Activated CD4-positive, CD25-positive, alpha-beta regulatory T cell treated with anti-CD3 and anti-CD28 coated beads, Interleukin-2, amount 50 U/mL, for 24 hours (primary cell): ENCODE measurements around the gene GMDS.

ENCODE experiments used
- ATAC-seq, 2 donors: fragments of 150-1000 bp; cut with Tn5 transposase; one replicate each; pipeline ENCODE4 v1.10.0; 2021; ENCODE audit warnings: mild to moderate bottlenecking in 1 of 2, moderate library complexity in 1 of 2

GMDS gene

DNA sequence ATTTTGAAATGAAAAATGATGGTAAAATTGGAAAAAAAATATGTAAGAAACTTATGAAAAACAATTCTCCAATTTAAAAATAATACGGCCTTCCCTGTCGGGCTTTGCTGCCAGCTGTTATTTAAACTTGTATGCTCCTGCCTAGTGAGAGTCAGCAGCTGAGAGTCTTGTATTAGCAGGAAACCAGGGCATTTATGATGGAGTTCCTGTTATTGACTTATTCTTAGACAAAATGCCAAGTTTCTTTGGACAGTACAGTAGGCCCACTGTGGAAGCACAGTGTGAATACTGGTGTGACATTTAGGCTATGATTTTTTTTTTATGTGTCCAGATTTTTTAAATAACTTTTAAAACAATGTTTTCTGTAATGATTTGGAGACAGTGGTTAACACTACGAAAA is 42.1 kb downstream of the GMDS start:
- ATAC-seq, result no peak

- ATAC-seq, result no peak
Observed at GRCh38 chr6:2197984-2198383, 47.4 kb downstream of the GMDS start.

DNA sequence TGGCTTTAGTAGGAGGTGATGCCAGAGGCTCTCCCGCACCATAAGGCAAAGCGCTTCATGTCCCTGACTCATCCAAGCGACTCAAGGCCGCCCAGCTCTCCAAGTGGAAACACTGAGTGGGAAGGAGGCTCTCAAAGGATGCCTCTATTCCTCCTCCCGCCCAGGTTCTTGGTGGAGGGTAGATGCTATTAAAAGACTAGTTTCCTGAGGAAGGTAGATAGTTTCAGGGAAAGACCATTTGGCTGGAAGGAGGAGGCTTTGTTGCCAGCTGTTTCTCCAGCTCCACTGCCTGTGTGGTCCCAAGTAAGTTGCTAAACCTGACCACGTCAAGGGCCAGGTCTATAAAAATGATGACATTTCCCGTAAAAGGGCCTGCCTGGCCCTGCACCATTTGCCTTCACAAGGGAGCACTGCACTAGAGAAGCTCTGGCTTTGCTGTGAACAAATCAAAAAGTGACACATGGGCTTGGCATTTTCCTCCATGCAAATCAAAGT is 48.2 kb downstream of the GMDS start:
- no peak for ATAC-seq

GRCh38 chr6:2196079-2196679 is 49.2 kb downstream of the GMDS start:
- no peak for ATAC-seq

DNA sequence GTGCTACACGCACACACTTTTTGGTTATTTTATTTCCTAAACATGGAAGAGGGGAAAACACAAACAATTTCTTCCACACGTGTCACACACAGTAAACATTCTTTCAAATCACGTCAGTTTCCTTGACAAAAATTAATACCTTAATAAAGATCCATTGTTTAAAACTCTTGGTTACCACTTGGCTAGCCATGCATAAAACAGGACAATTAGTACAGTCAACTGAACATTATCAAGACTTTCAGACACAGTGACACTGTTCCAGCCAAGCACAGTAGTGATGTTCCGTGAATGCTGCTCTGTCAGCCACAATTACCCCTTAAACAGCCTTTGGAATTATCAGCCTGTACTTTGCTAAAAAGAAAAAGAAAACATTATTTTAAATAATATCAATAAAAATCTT is 50.8 kb downstream of the GMDS start:
- no peak for ATAC-seq

GRCh38 chr6:2193931-2194330 is 51.5 kb downstream of the GMDS start:
- no peak for ATAC-seq

GRCh38 chr6:2192976-2193375 is 52.4 kb downstream of the GMDS start:
- no peak for ATAC-seq

GRCh38 chr6:2191390-2191740 is 54.0 kb downstream of the GMDS start:
- ATAC-seq, result no peak

- no peak for ATAC-seq
Observed at GRCh38 chr6:2190661-2191389, 54.6 kb downstream of the GMDS start.

- ATAC-seq, result no peak
Observed at GRCh38 chr6:2188856-2189384, 56.5 kb downstream of the GMDS start.

DNA sequence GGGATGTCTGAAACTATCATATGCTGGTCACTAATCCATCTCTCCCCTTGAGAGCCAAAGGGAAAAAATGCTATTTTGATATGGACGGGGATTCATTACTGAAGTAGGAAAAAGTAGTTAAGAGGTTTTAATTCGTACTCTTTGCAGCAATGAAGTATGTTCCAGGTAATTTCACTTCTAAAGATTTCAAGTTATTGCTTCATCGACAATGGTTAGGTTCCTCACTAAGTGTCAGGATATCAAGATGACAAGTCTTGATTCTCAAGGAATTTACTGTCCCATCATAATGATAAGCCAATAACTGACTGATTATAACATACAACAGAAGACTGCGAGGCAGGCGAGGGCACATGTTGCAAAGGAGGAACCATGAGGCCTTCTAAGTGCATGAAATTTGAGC is 57.0 kb downstream of the GMDS start:
- ATAC-seq, result no peak

DNA sequence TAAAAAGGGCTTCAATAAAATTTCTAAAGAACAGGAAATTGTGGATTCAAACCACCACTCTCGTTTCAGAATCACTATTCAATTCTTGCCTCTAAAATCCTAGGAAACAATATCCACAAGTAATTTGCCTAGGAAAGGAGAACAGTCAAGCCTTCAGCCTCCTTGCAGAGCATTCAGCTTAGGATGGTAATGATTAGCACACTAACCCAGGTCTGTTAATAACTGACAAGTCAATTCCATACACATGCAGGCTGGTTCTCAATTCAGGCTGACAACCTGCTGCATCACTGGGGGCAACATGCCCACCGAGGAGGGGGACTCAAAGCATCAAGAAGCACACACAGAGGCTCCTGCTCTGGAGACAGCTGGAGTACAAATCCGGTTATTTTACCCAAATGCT is 57.6 kb downstream of the GMDS start:
- ATAC-seq, result no peak

DNA sequence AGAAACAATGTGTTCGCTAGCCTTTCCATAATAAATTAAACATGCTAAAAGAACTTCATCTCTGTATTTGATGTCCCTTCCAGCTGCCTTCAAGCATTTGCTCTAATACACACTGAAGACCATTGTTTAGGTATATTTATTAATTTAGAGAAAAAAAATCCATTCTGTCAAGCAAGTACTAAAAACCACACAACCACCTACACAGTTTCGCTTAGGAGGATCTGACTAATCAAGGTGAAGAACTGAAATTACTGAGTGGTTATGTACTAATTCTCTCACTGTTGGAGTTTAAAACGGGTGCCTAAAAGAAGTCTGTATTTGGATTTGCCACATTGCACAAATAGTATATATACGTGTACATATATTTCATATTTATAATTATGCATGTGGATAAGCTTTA is 58.9 kb downstream of the GMDS start:
- peak; percentile 78 to 88 for ATAC-seq

DNA sequence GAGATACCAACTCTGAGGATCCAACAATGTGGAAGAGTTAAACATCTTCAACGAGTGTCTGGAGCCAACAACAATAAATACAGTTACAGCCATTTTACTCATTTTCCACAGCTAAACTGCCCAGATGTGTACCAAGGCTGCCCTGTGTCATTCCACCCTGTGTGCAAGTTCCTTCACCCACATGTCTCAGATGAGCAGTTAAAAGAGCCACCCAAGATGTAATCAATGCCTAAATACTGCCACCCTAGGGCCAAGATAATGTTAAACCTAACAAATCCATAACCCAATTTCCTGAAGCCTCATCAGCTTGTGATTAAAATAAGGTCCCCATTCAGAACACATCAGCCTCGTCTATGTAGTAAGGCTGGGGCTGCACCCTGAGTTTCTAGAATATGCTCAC is 59.9 kb downstream of the GMDS start:
- no peak for ATAC-seq

DNA sequence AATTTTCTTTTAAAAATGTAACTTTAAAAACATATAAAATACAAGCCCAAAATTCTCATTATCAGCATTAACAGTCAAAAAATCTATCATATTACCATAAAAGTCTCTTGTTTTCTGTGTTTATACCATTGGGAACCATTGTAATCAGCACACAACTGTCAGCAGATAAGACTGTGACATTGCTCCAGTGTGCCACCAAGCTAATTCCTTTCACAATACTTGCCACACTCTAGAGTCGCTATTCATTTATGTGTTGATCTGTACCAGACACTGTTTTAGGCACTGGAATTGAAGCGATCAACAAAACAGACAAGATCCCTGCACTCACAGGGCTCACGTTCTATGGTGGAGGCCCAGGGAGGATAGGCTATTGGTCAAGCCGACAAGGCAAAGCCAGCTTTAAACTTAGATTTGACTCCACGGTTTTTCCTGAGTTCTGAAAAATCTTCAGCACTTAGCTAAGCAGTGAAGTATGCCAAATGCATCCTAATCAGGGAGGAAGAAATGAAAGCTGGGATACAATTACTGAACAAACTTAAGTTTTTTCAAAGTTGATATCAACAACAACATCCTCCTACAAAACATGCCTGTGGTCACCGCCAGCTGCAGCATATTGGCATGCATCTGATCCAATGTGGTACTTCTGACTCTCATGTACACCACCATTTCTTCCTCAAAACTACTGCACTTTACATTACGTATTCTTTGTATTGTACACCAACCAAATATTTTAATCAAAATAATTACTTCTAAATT is 60.5 kb downstream of the GMDS start:
- no peak for ATAC-seq

DNA sequence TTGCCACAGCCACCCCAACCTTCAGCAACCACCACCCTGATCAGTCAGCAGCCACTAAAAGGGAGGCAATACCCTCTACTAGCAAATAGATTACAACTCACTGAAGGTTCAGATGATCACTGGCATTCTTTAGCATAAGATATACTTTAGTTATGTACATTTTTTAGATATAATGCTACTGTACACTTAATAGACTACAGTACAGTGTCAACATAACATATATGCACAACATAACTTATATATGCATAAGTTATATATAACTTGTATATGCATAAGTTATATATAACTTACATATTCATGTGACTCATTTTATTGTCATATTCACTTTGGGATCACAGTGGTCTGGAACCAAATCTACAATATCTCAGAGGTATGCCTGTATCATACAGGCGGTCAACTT is 61.7 kb downstream of the GMDS start:
- no peak for ATAC-seq

DNA sequence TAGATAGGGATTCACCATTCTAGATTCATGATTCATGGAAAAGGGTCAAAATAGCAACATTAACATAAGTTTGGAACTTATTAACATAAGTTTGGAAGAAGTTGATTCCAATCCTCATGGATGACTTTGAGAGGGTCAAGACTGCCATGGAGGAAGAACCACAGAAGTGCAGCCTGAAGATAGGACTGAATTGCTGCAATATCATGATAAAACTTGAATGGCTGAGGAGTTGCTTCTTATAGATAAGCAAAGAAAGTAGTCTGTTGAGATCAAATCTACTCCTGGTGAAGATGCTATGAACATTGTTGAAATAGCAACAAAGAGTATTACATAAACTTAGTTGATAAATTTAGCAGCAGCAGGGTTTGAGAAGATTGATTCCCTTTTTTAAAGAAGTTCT is 62.2 kb downstream of the GMDS start:
- ATAC-seq, result no peak

- ATAC-seq, result no peak
Observed at GRCh38 chr6:2182251-2182650, 63.2 kb downstream of the GMDS start.

DNA sequence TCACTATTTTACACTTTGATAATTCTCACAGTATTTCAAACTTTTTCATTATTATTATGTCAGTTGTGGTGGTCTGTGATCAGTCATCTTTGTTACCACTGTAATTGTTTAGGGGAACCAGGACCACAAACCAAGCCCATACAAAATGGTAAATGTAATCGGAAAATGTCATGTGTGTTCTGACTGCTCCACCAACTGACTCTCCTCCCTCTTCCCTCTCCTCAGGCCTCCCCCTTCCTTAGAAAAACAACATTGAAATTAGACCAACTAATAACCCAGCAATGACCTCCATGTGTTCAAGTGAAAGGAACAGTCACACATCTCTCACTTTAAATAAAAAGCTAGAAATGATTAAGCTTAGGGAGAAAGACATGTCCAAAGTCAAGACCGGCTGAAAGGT is 63.8 kb downstream of the GMDS start:
- ATAC-seq, result no peak

DNA sequence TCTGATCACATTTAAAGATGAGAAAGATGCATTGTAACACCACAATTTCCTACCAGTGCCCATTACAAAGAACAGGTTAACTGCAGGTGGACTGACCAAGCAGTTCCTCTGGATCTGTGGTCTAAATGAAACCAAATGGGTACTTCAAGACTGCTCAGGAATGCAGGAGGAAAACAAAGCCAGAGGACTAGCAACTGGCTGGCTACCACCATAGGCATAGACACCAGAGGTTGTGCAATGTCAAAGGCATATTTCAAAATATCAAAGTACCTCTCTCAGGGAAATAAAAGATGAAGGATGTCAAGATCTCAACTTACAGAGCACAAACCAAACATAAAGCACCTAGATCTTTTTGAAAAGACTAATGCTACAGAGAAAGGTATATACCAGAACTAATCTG is 65.5 kb downstream of the GMDS start:
- no peak for ATAC-seq

- ATAC-seq, result no peak
Observed at GRCh38 chr6:2179241-2179640, 66.2 kb downstream of the GMDS start.

GRCh38 chr6:2178125-2178524 is 67.3 kb downstream of the GMDS start:
- ATAC-seq, result no peak

GRCh38 chr6:2175825-2176224 is 69.6 kb downstream of the GMDS start:
- ATAC-seq, result no peak
